ENCODE data around the gene FDX2. TPM values are rescaled to one million over a fixed set of nuclear protein-coding genes. Genes with fewer than 3 reads are reported as not detected.

FDX2 gene
- total and polyA plus RNA-seq, 2 experiments from 2014 or later, result 28.7 to 35.0 TPM

GRCh38 chr19:10268071-10268470 lies 47.7 kb downstream of the FDX2 start:
- Mint-ChIP-seq H3K27ac (no peak overlapping the region; the same call in 1 of the 2 replicates), H3K4me1 (peaks cover 4% of the 10 kb centered on the region; the same call in 2 of the 3 replicates), H3K36me3 (ENCODE audit: low read depth) (no peaks in the 10 kb centered on the region), H3K27me3 (ENCODE audit: insufficient read depth, low read depth, poor library complexity) (peaks cover 44% of the 10 kb centered on the region), H3K9me3 (no peaks in the 10 kb centered on the region; the same call in 2 of the 3 replicates), H3K4me3 (no peak overlapping the region)
- no peaks in the 10 kb centered on the region for H3K9me2 ChIP-seq (ENCODE audit: insufficient read depth)
- H3K4me1 ChIP-seq (ENCODE audit: insufficient read depth), result peaks cover 4% of the 10 kb centered on the region; the same call in 1 of the 2 replicates
- H3K4me2 ChIP-seq, result no peak overlapping the region
- no peaks in the 10 kb centered on the region for H3K36me3 ChIP-seq (ENCODE audit: insufficient read depth)
- no peaks in the 10 kb centered on the region for H4K20me1 ChIP-seq (replicated peaks; ENCODE audit: insufficient read depth)
- no peak overlapping the region for H3K27ac ChIP-seq (ENCODE audit: low read depth)
- DNase-seq (ENCODE audit: low spot score), result no peak
- peaks cover 13% of the 10 kb centered on the region; the same call in 1 of the 2 replicates for H3F3A ChIP-seq (replicated peaks; ENCODE audit: low read depth)
- no peak overlapping the region for H2AFZ ChIP-seq
- TF ChIP-seq ZNF462 (CRISPR knock-in tag; IDR thresholded peaks at IDR 0.05), result no peak
- TF ChIP-seq JUNB (IDR thresholded peaks at IDR 0.05; ENCODE audit: unreplicated experiment), result no peak
- TF ChIP-seq ZNF114 (CRISPR knock-in tag; IDR thresholded peaks at IDR 0.05), result no peak
- no peak for TF ChIP-seq REST (IDR thresholded peaks at IDR 0.05; ENCODE audit: unreplicated experiment)
- TF ChIP-seq ZNF331 (CRISPR knock-in tag; IDR thresholded peaks at IDR 0.05; ENCODE audit: low read depth), result no peak
- no peak for TF ChIP-seq POLR2AphosphoS5 (IDR thresholded peaks at IDR 0.05; ENCODE audit: low read depth)
- TF ChIP-seq EZH2 (IDR thresholded peaks at IDR 0.05; ENCODE audit: low read depth, unreplicated experiment), result no peak
- TF ChIP-seq CTCF (conservative IDR thresholded peaks at IDR 0.05; ENCODE audit: low read depth in 2 of 2), result no peak
- H3K79me2 ChIP-seq (replicated peaks; ENCODE audit: insufficient read depth), result no peaks in the 10 kb centered on the region
- no peak overlapping the region for H3K4me3 ChIP-seq
- ATAC-seq, result no peak
- H3K27me3 ChIP-seq (ENCODE audit: insufficient read depth), result peaks cover 45% of the 10 kb centered on the region
